ENCODE measurements around the gene ARHGEF19. TPM values are rescaled to one million over a fixed set of nuclear protein-coding genes. Genes with fewer than 3 reads are reported as not detected.

ARHGEF19 gene
- total RNA-seq, 4 donors from 2014 or later, result 3.3 to 4.6 (median 3.9) TPM

GRCh38 chr1:16167331-16168143 lies 44.9 kb downstream of the ARHGEF19 start:
- no peak for DNase-seq (ENCODE audit: extremely low spot score)
- intact Hi-C loops (cut with DNase I), result no loop called here
- Histone ChIP-seq H3K4me1 (peaks cover 10 to 33% (median 26%) of the 10 kb centered on the region in 4 donors), H3K9me3 (no peaks in the 10 kb centered on the region), H3K27me3 (peaks cover 0 to 6% (median 0%) of the 10 kb centered on the region in 4 donors), H3K27ac (replicated peaks in 1 of 4) (no peak overlapping the region), H3K4me3 (peak overlapping the region; percentile 61 to 68 (median 64)), H3K36me3 (no peaks in the 10 kb centered on the region)
- 18% methylated on average over 11 of the region's 60 CpGs for WGBS
- TF ChIP-seq POLR2AphosphoS5 (IDR thresholded peaks at IDR 0.05) (no peak), POLR2A (IDR thresholded peaks at IDR 0.05; ENCODE audit: low read depth) (no peak), EP300 (IDR thresholded peaks at IDR 0.05) (no peak), CTCF (IDR thresholded peaks at IDR 0.05) (no peak)

DNA sequence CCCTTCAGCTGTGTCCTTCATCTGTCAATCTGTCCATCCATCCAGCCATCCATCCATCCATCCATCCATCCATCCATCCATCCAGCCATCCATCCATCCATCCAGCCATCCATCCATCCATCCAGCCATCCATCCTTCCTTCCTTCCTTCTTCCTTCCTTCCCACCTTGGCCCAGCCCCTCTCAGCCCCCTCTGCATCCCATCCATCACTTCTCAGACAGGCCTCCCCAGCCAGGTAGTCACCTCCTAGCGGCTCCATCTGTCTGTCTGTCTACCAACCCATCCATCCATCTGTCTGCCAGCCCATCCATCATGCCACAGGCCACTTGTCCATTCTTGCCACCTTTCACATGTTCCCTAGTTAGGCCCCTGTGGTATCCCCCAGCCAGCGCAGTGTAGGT lies 46.3 kb downstream of the ARHGEF19 start:
- Histone ChIP-seq H3K9me3 (no peaks in the 10 kb centered on the region), H3K27me3 (peaks cover 0 to 6% (median 0%) of the 10 kb centered on the region in 4 donors), H3K4me3 (no peak overlapping the region), H3K4me1 (peaks cover 10 to 33% (median 26%) of the 10 kb centered on the region in 4 donors), H3K36me3 (no peaks in the 10 kb centered on the region), H3K27ac (replicated peaks in 1 of 4) (no peak overlapping the region)
- WGBS, result 50% methylated on average over 2 of the region's 2 CpGs
- DNase-seq (ENCODE audit: extremely low spot score), result no peak
- no peak for TF ChIP-seq POLR2A (IDR thresholded peaks at IDR 0.05; ENCODE audit: low read depth)
- no peak for TF ChIP-seq POLR2AphosphoS5 (IDR thresholded peaks at IDR 0.05)
- no peak for TF ChIP-seq EP300 (IDR thresholded peaks at IDR 0.05)
- no peak for TF ChIP-seq CTCF (IDR thresholded peaks at IDR 0.05)
- intact Hi-C loops (cut with DNase I), result no loop called here

DNA sequence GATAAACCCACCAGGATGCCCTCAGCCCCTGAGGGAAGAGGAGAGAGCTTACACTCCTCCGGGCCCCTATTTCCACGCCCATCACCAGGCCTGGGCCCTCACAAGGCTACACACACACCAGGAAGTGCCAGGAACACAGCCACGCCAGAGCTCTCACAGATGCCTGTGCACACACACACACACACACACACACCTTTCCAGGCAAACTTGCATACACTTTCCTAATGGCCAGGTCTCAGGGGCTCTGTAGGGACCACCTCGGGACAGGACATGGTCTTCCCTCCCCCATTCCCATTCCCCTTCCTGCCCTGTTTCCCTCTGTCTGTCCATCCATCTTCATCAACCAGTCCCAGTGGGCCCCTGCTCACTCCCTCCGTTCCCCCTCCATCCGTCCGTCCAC lies 46.9 kb downstream of the ARHGEF19 start:
- Histone ChIP-seq H3K27me3 (peaks cover 0 to 6% (median 0%) of the 10 kb centered on the region in 4 donors), H3K4me1 (peaks cover 10 to 33% (median 26%) of the 10 kb centered on the region in 4 donors), H3K4me3 (no peak overlapping the region), H3K9me3 (no peaks in the 10 kb centered on the region), H3K36me3 (no peaks in the 10 kb centered on the region), H3K27ac (replicated peaks in 1 of 4) (no peak overlapping the region)
- intact Hi-C loops (cut with DNase I), result no loop called here
- 88% methylated on average over 7 of the region's 7 CpGs for WGBS
- no peak for DNase-seq (ENCODE audit: extremely low spot score)
- no peak for TF ChIP-seq EP300 (IDR thresholded peaks at IDR 0.05)
- TF ChIP-seq POLR2AphosphoS5 (IDR thresholded peaks at IDR 0.05), result no peak
- no peak for TF ChIP-seq CTCF (IDR thresholded peaks at IDR 0.05)
- TF ChIP-seq POLR2A (IDR thresholded peaks at IDR 0.05; ENCODE audit: low read depth), result no peak

DNA sequence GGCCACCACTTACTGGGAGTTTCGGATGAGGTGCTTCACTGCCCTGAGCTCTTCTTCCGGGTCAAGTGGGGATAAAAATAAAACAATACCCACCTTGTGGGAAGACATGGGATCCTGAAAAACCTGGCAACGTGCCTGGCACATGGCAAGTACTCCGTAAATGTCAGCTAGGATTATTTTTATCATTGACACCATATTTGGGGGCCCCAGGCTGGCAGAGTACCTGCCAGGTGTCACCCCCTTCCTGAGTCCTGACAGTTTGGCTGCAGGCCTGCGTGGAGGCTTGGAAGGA lies 47.4 kb downstream of the ARHGEF19 start:
- H3K27ac ChIP-seq (replicated peaks in 1 of 4), result peak overlapping the region in 1 of 4 donors; percentile 16
- H3K4me1 ChIP-seq, result peaks cover 10 to 33% (median 26%) of the 10 kb centered on the region in 4 donors
- no peak for TF ChIP-seq POLR2AphosphoS5 (IDR thresholded peaks at IDR 0.05)
- no peak for TF ChIP-seq POLR2A (IDR thresholded peaks at IDR 0.05; ENCODE audit: low read depth)
- no peak for TF ChIP-seq EP300 (IDR thresholded peaks at IDR 0.05)
- no peak for TF ChIP-seq CTCF (IDR thresholded peaks at IDR 0.05)
- DNase-seq (ENCODE audit: extremely low spot score), result no peak
- H3K9me3 ChIP-seq, result no peaks in the 10 kb centered on the region
- 61% methylated on average over 5 of the region's 5 CpGs for WGBS
- H3K27me3 ChIP-seq, result peaks cover 0 to 6% (median 0%) of the 10 kb centered on the region in 4 donors
- no peaks in the 10 kb centered on the region for H3K36me3 ChIP-seq
- intact Hi-C loops (cut with DNase I), result no loop called here
- no peak overlapping the region for H3K4me3 ChIP-seq
